ENCODE data around the gene NTSR1.

DNA sequence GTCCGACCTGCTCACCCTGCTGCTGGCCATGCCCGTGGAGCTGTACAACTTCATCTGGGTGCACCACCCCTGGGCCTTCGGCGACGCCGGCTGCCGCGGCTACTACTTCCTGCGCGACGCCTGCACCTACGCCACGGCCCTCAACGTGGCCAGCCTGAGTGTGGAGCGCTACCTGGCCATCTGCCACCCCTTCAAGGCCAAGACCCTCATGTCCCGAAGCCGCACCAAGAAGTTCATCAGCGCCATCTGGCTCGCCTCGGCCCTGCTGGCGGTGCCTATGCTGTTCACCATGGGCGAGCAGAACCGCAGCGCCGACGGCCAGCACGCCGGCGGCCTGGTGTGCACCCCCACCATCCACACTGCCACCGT lies 885 bp downstream of the NTSR1 start:
- TF ChIP-seq, protein P1, sequence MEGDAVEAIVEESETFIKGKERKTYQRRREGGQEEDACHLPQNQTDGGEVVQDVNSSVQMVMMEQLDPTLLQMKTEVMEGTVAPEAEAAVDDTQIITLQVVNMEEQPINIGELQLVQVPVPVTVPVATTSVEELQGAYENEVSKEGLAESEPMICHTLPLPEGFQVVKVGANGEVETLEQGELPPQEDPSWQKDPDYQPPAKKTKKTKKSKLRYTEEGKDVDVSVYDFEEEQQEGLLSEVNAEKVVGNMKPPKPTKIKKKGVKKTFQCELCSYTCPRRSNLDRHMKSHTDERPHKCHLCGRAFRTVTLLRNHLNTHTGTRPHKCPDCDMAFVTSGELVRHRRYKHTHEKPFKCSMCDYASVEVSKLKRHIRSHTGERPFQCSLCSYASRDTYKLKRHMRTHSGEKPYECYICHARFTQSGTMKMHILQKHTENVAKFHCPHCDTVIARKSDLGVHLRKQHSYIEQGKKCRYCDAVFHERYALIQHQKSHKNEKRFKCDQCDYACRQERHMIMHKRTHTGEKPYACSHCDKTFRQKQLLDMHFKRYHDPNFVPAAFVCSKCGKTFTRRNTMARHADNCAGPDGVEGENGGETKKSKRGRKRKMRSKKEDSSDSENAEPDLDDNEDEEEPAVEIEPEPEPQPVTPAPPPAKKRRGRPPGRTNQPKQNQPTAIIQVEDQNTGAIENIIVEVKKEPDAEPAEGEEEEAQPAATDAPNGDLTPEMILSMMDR (IDR thresholded peaks at IDR 0.05) = no peak
- TF ChIP-seq POLR2A (IDR thresholded peaks at IDR 0.05) = no peak

All from right lobe of liver (tissue), 4 donors.